ENCODE data around the gene IPMK. TPM values are rescaled to one million over a fixed set of nuclear protein-coding genes. Genes with fewer than 3 reads are reported as not detected.

Gene IPMK
- total RNA-seq, 1 donor from 2014 or later, result 6.8 TPM

- no peak overlapping the region for H3K4me3 ChIP-seq (ENCODE audit: insufficient read depth, low read depth, low read length)
- Mint-ChIP-seq H3K27ac (ENCODE audit: unreplicated experiment) (no peak overlapping the region), H3K27me3 (ENCODE audit: low read depth, unreplicated experiment) (no peaks in the 10 kb centered on the region), H3K4me1 (ENCODE audit: low read depth, unreplicated experiment) (peaks cover 23% of the 10 kb centered on the region), H3K4me3 (ENCODE audit: unreplicated experiment) (peak overlapping the region; percentile 24), H3K9me3 (ENCODE audit: unreplicated experiment) (no peaks in the 10 kb centered on the region), H3K36me3 (ENCODE audit: low read depth, unreplicated experiment) (no peaks in the 10 kb centered on the region)
- no peak overlapping the region for H2AFZ ChIP-seq (ENCODE audit: low read depth, low read length)
- H3K4me1 ChIP-seq (ENCODE audit: insufficient read depth, low read length), result no peaks in the 10 kb centered on the region
- peak overlapping the region; percentile 2 for H3K4me2 ChIP-seq (ENCODE audit: low read length)
- TF ChIP-seq EZH2 (IDR thresholded peaks at IDR 0.05; ENCODE audit: insufficient read depth, low read length), result no peak
- TF ChIP-seq CTCF (IDR thresholded peaks at IDR 0.05; ENCODE audit: insufficient read depth, low read depth, low read length), result no peak
- no peaks in the 10 kb centered on the region for H3K9me3 ChIP-seq (ENCODE audit: insufficient read depth, low read depth, low read length)
- H3K9ac ChIP-seq (ENCODE audit: low read length), result no peak overlapping the region
- no peak for FAIRE-seq
- H3K27ac ChIP-seq (ENCODE audit: low read depth, low read length), result no peak overlapping the region
- H3K36me3 ChIP-seq (ENCODE audit: insufficient read depth, low read length), result no peaks in the 10 kb centered on the region
- H3K79me2 ChIP-seq (ENCODE audit: insufficient read depth, low read length), result no peaks in the 10 kb centered on the region
- peak; percentile 62 for DNase-seq (ENCODE audit: low read depth)
- no peaks in the 10 kb centered on the region for H3K27me3 ChIP-seq (ENCODE audit: insufficient read depth, low read length)
- no peaks in the 10 kb centered on the region for H4K20me1 ChIP-seq (ENCODE audit: insufficient read depth, low read length)
Observed at GRCh38 chr10:58281092-58281752, 13.5 kb upstream of the IPMK start.

- Histone ChIP-seq H4K20me1 (ENCODE audit: insufficient read depth, low read length) (no peaks in the 10 kb centered on the region), H3K4me2 (ENCODE audit: low read length) (peak overlapping the region; percentile 2), H3K4me1 (ENCODE audit: insufficient read depth, low read length) (no peaks in the 10 kb centered on the region), H2AFZ (ENCODE audit: low read depth, low read length) (no peak overlapping the region), H3K27ac (ENCODE audit: low read depth, low read length) (no peak overlapping the region), H3K4me3 (ENCODE audit: insufficient read depth, low read depth, low read length) (no peak overlapping the region), H3K36me3 (ENCODE audit: insufficient read depth, low read length) (no peaks in the 10 kb centered on the region), H3K9ac (ENCODE audit: low read length) (no peak overlapping the region), H3K9me3 (ENCODE audit: insufficient read depth, low read depth, low read length) (no peaks in the 10 kb centered on the region), H3K79me2 (ENCODE audit: insufficient read depth, low read length) (peaks cover 2% of the 10 kb centered on the region), H3K27me3 (ENCODE audit: insufficient read depth, low read length) (no peaks in the 10 kb centered on the region)
- Mint-ChIP-seq H3K9me3 (ENCODE audit: unreplicated experiment) (no peaks in the 10 kb centered on the region), H3K36me3 (ENCODE audit: low read depth, unreplicated experiment) (no peaks in the 10 kb centered on the region), H3K4me3 (ENCODE audit: unreplicated experiment) (no peak overlapping the region), H3K27me3 (ENCODE audit: low read depth, unreplicated experiment) (no peaks in the 10 kb centered on the region), H3K27ac (ENCODE audit: unreplicated experiment) (no peak overlapping the region), H3K4me1 (ENCODE audit: low read depth, unreplicated experiment) (peaks cover 28% of the 10 kb centered on the region)
- DNase-seq (ENCODE audit: low read depth) (peak; percentile 26), FAIRE-seq (peak; percentile 62)
- no peak for TF ChIP-seq CTCF (IDR thresholded peaks at IDR 0.05; ENCODE audit: insufficient read depth, low read depth, low read length)
- TF ChIP-seq EZH2 (IDR thresholded peaks at IDR 0.05; ENCODE audit: insufficient read depth, low read length), result no peak
Observed at GRCh38 chr10:58280477-58280876, 12.8 kb upstream of the IPMK start.

- H2AFZ ChIP-seq (ENCODE audit: low read depth, low read length), result no peak overlapping the region
- no peaks in the 10 kb centered on the region for H4K20me1 ChIP-seq (ENCODE audit: insufficient read depth, low read length)
- H3K4me3 ChIP-seq (ENCODE audit: insufficient read depth, low read depth, low read length), result no peak overlapping the region
- no peak for FAIRE-seq
- peaks cover 30% of the 10 kb centered on the region for H3K4me1 Mint-ChIP-seq (ENCODE audit: low read depth, unreplicated experiment)
- no peak overlapping the region for H3K27ac Mint-ChIP-seq (ENCODE audit: unreplicated experiment)
- H3K4me3 Mint-ChIP-seq (ENCODE audit: unreplicated experiment), result no peak overlapping the region
- no peak overlapping the region for H3K4me2 ChIP-seq (ENCODE audit: low read length)
- no peaks in the 10 kb centered on the region for H3K36me3 ChIP-seq (ENCODE audit: insufficient read depth, low read length)
- no peaks in the 10 kb centered on the region for H3K9me3 Mint-ChIP-seq (ENCODE audit: unreplicated experiment)
- peaks cover 13% of the 10 kb centered on the region for H3K79me2 ChIP-seq (ENCODE audit: insufficient read depth, low read length)
- no peak overlapping the region for H3K9ac ChIP-seq (ENCODE audit: low read length)
- H3K9me3 ChIP-seq (ENCODE audit: insufficient read depth, low read depth, low read length), result no peaks in the 10 kb centered on the region
- TF ChIP-seq CTCF (IDR thresholded peaks at IDR 0.05; ENCODE audit: insufficient read depth, low read depth, low read length), result no peak
- no peak for TF ChIP-seq EZH2 (IDR thresholded peaks at IDR 0.05; ENCODE audit: insufficient read depth, low read length)
- H3K27me3 ChIP-seq (ENCODE audit: insufficient read depth, low read length), result no peaks in the 10 kb centered on the region
- H3K4me1 ChIP-seq (ENCODE audit: insufficient read depth, low read length), result peaks cover 11% of the 10 kb centered on the region
- no peaks in the 10 kb centered on the region for H3K27me3 Mint-ChIP-seq (ENCODE audit: low read depth, unreplicated experiment)
- DNase-seq (ENCODE audit: low read depth), result no peak
- no peaks in the 10 kb centered on the region for H3K36me3 Mint-ChIP-seq (ENCODE audit: low read depth, unreplicated experiment)
- no peak overlapping the region for H3K27ac ChIP-seq (ENCODE audit: low read depth, low read length)
Observed at GRCh38 chr10:58278962-58279307, 11.2 kb upstream of the IPMK start.
